ENCODE results near the gene PPP1CC.
"Not testable (repeated sequence)": the region's sequence is repeated elsewhere in the genome, so short reads cannot be mapped to it uniquely, and the experiment has no call there.

Gene PPP1CC

GRCh38 chr12:110742718-110743570 lies at the start of gene PPP1CC:
TSS of gene PPP1CC (minus strand) at chr12:110742891. CDS start at chr12:110742707, 184 bp downstream.
- DNase-seq, result peak; percentile 84 to 87

- DNase-seq, result no peak
These were observed 48.9 kb upstream of the PPP1CC start for GRCh38 chr12:110791589-110791988.

GRCh38 chr12:110790301-110790700 lies 47.6 kb upstream of the PPP1CC start:
- DNase-seq, result no peak

DNA sequence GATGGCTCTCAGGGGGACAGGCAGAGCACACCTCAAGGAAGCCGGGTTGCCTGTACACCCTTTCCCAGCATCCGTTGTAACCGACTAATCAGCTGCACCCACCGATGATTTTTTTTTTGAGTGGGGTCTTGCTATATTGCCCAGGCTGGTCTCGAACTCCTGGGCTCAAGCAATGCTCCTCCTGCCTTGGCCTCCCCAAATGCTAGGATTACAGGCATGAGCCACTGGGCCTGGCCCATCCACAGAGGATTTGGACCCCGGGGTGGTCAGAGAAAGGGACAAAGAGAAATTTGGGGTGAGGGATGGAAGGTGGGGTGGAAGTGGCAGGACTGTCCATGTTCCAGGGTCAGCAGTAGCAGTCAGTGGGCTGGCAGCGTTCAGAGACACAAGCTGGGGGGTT lies 43.3 kb upstream of the PPP1CC start:
- DNase-seq, result no peak

DNA sequence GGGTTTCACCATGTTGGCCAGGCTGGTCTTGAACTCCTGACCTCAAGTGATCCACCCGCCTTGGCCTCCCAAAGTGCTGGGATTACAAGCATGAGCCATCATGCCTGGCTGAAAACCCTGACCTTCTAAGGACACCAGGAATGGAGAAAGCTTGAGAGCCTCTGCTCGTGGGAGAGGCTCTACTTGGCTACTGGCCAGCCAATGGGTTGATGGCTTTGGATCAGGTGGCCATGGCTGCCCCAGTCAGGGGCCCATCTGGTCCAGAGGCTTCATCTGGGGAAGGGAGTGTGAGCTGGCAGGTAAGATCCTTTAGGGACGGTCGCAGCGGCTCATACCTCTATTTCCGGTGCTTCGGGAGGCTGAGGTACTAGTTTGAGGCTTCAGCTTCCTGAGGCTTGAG lies 42.5 kb upstream of the PPP1CC start:
- DNase-seq, result no peak

GRCh38 chr12:110782922-110783321 lies 40.2 kb upstream of the PPP1CC start:
- DNase-seq, result no peak

- no peak for DNase-seq
These were observed 39.4 kb upstream of the PPP1CC start for GRCh38 chr12:110782094-110782493.

- peak; percentile 37 for DNase-seq
These were observed 37.8 kb upstream of the PPP1CC start for GRCh38 chr12:110780448-110780847.

DNA sequence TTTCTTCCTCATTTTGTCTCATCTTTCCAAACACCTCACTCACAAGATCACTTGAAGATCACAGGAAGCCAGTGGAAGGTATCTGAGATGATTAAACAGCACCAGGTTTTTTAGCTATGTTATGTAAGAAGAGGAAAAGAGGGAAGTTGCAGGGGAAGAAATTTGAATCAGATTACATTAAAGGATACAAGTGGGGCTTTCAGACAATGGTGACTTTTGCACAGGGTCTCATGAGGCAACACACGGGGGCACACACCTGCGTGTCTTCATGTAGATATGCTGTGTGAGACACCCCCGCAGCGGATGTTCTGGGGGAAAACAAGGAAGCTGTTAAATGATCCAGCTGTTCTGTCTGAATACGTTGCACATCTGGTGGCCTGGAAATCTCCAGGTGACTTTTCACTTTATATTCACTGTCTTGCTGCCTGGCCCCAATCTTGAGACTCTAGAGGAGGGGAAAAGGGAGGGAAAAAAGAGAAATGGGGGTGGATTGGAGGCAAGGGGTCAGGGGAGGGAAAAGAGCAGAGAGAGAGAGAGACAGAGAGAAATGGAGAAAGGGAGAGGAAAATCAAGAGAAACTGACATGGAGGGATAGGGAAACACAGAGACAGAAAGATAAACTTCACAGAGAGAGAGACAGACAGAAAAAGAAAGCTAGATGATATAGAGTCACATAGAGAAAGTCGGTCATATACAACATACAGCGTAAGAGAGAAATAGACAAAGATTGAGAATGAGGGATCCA lies 36.3 kb upstream of the PPP1CC start:
- no peak for DNase-seq

DNA sequence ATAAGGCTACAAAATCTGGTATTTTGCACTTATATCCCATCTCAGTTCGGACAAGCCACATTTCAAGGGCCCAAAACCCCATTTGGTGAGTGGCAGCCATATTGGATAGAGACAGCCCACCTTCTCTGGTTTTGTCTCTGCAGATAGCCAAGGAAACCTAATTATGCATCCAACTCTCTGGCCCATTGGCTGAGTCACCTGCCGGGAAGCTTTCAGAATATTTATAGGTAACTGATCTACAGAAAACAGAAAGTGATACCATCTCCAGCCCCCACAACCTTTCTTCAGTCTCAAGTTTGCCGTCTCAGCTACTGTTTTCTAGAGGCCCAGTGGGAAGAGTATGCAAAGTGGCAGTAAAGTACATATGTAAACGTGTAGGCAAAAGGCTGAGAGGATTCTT lies 33.7 kb upstream of the PPP1CC start:
- peak; percentile 55 to 56 for DNase-seq

DNA sequence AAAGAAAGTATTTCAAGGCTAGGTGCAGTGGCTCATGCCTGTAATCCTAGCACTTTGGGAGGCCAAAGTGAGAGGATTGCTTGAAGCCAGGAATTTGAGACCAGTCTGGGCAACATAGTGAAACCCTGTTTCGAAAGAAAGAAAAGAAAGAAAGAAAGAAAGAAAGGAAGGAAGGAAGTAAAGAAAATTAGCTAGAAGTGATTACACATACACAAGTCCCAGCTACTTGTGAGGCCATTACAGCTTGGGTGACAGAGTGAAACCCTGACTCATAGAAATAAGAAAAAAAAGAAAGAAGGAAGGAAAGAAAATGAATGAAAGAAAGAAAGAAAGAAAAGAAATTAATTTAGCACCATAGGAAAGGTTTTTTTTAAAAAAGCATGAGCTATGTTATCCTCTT lies 33.3 kb upstream of the PPP1CC start:
- no peak for DNase-seq

DNA sequence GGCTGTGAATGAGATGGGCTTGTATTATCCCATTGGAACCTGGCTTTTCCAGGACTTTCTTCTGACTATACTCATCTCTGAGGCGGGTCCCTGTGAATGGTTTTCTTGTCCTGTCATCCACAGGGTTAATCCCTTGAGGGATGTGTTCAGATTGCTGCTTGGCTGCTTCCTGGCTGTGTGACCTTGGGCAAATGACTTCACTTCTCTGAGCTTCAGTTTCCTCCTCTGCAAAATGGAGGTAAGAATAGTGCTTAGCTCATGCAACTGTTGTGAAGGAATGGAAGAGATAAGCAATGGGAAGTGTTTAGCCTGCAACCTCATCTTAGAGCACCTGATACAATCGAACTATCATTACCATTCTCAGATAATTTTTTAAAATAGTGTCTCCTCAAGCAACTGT lies 32.1 kb upstream of the PPP1CC start:
- no peak for DNase-seq

DNA sequence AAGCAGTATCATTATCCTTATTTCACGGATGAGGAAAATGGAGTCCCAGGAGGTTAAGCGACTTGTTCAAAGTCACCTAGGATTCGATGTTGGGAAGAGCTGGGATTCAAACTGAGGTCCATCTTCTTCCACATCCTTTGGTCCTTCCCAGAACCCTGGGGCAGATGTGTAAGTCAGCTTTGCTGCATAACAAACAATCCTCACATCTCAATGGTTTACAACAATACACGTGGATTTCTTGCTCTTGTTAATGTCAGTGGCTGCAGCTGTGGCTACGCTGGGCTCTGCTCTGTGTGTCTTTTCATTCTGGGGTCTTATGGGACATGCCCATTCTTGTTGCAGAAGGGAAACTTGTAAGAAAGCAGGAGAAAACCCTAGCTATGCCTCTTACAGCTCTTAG lies 26.3 kb upstream of the PPP1CC start:
- no peak for DNase-seq

DNA sequence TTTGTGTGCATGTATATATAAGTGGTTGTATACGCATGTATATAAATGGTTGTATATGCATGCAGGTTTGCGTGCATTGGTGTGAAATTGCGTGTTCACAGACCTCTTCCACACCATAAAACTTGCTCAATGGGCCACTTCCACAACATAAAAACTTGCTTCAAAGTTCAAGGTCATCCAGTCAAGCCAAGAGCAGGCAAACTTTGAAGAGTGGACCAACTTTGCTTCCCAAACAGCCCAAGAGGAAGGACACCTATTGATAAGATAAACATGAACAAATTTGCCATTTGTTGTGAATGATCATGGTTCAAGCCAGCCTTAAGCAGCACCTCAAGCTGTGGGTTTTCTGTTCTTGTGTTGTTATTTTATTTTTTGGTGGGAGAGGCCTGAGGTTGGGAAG lies 25.2 kb upstream of the PPP1CC start:
- no peak for DNase-seq

GRCh38 chr12:110766311-110767154 lies 23.8 kb upstream of the PPP1CC start:
- no peak for DNase-seq

DNA sequence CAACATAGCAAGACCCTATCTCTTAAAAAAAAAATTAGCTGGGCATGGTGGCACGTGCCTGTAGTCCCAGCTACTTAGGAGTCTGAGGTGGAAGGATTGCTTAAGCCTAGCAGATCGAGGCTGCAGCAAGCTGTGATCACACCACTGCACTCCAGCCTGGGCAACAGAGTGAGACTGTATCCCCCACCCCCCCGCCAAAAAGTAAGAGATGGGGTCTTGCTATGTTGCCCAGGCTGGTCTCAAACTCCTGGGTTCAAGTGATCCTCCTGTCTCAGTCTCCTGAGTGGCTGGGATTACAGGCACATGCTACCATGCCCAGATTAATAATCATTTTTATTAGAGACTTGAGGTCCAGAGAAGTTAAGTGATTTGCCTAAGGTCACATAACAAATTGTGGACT lies 22.9 kb upstream of the PPP1CC start:
- not testable (repeated sequence) for DNase-seq

- no peak for DNase-seq
These were observed 22.4 kb upstream of the PPP1CC start for GRCh38 chr12:110765111-110765510.

DNA sequence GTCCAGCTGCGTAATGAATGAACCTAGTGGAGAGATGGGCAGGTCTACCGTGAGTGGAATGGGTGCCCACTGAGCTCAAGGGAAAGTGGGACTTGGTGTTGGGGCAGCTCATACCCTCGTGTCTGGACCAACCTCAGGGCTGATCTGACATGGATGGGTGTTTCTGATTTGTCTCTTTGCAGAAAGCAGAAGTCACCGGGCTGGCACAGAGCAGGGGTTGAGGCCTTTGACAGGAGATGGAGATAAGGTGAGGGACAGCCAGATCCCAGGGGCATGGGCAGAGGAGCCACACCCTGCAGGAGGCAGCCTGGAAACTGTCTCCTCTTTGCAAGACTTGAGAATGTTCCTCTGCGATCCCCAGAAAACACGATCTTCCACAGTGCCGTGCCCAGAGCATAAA lies 20.9 kb upstream of the PPP1CC start:
- no peak for DNase-seq

GRCh38 chr12:110762891-110763290 lies 20.2 kb upstream of the PPP1CC start:
- DNase-seq, result no peak

DNA sequence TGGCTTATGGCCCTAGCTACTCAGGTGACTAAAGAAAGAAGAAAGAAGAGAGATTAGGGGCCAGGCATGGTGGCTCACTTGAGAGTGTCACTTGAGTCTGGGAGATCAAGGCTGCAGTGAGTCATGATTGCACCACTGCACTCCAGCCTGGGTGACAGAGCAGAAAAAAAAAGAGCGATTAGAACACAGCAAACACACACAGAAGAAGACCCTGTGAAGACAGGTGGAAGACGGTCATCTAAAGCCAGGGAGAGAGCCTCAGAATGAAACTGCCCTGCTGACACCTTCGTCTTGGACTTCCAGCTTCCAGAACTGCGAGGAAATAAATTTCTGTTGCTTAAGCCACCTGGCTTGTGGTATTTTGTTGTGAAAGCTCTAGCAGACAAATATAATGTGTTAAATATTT lies 17.5 kb upstream of the PPP1CC start:
- no peak for DNase-seq

GRCh38 chr12:110758922-110759321 lies 16.2 kb upstream of the PPP1CC start:
- no peak for DNase-seq

- DNase-seq, result no peak
These were observed 13.9 kb upstream of the PPP1CC start for GRCh38 chr12:110756611-110757010.

- DNase-seq, result no peak
These were observed 11.6 kb upstream of the PPP1CC start for GRCh38 chr12:110754101-110754793.

Data from stimulated activated CD4-positive, alpha-beta T cell treated with anti-CD3 and anti-CD28 coated beads, Interleukin-2, amount 100 ng/mL, for 48 hours (primary cell).